GM19099 (cell line): Measurements from ENCODE around the gene HMGCLL1.

Experiments used
- POLR2A ChIP-seq: IDR thresholded peaks from 3 replicates; pipeline ENCODE4 v1.6.1; 2011; ENCODE audit warnings: low read depth; ENCODE audit not compliant: insufficient read length; ENCODE audit errors: extremely low read depth

The HMGCLL1 gene

DNA sequence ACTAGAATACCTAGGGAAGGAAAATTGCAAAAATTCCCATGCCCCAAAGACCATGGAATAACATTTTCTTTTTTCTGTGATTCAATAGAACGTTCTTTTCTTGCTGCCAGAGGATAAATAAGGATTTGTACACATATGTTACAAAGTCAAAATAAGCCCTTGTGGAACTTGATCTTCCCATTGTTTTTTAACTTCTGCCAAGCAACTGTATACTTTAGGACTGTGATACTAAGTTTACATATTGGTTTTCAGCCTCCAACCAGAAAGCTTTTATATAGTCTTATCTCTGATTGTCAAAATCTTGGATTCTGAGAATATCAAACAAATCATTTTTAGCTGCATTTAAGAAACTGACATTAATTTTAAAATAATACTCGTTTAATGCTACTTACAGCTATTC, 84.6 kb downstream of the HMGCLL1 start:
- no peak for TF ChIP-seq POLR2A

DNA sequence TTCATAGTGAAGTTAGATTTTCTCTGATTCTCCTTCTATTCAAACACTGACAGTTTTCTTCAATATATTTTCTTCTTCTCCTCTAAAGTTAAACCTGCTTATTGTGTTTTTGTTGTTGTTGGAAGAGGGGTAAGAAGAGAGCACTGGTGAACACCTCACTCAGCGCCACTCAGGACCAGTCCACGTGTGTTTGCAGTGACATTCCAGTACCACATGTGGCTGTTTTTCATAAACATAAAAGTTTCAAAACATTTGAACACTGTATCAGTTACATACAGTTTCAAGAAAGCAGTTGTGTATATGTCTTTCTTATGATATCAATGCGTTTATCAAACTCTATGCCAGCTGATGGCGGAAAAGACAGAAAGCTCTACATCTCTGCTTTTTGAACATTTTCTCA, 86.7 kb downstream of the HMGCLL1 start:
- no peak for TF ChIP-seq POLR2A

- TF ChIP-seq POLR2A: no peak
Observed at GRCh38 chr6:55490871-55491270, 88.1 kb downstream of the HMGCLL1 start.

GRCh38 chr6:55474382-55474781, 104.6 kb downstream of the HMGCLL1 start:
- TF ChIP-seq POLR2A: no peak

DNA sequence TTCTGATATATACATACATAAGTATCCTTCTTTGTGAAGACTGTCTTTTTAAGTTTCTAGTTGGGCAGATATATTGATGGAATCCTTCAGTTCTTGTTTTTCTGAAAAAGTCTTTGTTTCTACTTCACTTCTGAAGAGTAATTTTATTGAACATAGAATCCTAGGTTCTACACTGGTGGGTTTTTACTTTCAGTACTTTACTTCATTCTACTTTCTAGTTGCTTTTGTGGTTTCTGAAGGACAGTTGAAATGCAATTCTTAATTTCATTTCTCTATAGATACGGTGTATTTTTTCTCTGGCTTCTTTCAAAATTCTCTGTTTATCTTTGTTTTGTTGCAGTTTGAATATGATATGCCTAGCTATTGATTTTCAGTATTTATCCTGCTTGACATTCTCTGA, 105.3 kb downstream of the HMGCLL1 start:
- TF ChIP-seq POLR2A: no peak

DNA sequence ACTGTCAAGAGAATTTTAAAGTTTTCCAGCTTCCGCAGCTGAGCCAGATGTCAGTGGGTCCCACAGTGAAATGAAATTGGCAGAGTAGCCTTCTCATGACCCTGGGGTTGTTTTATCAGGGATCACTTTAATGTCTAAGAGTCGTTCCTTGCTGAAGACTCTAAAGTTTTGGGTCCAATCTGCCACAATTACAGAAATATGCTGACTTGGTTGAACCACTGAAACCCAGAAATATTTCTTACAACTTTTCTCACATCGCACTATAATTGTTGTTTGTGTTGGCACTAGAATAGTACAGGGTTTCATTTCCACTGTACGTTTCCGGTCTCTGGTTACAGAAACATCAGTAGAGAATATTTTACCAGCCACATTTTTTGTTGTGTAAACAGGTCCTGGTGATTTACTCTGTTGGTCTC, 109.0 kb downstream of the HMGCLL1 start:
- TF ChIP-seq POLR2A: no peak

- no peak for TF ChIP-seq POLR2A
Observed at GRCh38 chr6:55456016-55456415, 123.0 kb downstream of the HMGCLL1 start.

GRCh38 chr6:55450005-55450404, 129.0 kb downstream of the HMGCLL1 start:
- TF ChIP-seq POLR2A: no peak

GRCh38 chr6:55449225-55449624, 129.8 kb downstream of the HMGCLL1 start:
- no peak for TF ChIP-seq POLR2A

GRCh38 chr6:55448451-55448850, 130.5 kb downstream of the HMGCLL1 start:
- no peak for TF ChIP-seq POLR2A

- TF ChIP-seq POLR2A: no peak
Observed at GRCh38 chr6:55447891-55448290, 131.1 kb downstream of the HMGCLL1 start.

DNA sequence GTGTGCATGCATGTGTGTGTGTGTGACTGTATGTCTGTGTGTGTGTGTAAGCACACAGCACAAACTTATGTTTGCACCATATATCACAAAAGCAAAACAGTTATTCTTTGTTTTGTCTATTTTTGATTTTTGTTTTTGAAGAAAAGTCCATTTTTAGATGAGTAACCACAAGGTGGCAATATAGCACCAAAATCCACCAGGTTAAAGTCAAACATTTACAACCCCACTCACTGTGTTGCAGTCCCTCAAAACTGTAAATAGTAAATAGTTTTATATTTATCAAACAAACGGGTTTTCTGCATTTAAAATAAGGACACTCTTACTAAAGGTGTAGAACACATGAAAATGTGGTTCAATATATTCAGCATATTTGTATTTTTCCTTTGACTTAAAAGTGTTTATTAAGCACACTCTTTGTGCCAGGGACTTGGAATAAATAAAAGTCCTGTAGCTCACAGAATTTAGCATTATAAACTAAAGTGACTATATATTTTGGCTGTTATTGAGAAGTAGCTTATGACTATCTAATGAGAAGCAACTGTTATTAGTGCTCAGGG, 133.3 kb downstream of the HMGCLL1 start:
- no peak for TF ChIP-seq POLR2A

DNA sequence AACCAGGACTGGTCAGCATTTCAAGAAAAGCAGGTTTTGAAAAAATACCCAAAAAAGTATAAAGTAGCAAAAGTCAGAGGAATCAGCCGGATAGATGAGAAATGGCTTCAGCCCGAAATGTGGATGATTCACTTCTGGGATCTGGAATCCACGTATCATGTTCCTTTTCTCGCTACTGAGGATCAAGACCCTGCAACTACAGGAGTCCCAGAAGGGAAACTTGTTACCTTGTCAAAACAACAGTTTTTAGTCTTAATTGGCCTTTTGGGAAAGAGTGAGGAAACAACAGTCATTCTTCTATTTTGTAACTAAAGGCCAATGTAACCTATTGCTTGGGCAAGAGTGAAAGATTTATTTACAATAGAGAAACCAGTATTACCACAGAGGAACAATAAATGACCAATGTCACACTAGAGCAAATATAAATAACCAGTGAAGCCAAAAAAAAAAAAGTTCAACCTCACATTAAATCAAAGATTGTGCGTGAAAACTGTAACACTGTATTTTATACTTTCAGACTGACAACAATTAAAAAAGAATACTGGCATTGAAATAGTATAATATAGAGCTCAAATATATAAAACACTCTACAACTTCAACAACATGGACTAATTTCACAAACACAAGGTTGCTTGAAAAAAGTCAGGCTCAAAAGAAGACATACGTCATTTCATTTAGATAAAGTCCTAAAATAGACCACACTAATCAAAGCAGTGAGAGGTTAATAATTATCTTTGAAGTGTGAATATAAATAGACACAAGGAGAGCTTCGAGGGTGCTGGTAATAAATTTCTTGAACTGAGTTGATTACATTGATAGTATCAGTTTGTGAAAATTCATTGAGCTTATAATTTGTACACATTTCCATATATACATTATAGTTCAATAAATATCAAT, 135.5 kb downstream of the HMGCLL1 start:
- no peak for TF ChIP-seq POLR2A

DNA sequence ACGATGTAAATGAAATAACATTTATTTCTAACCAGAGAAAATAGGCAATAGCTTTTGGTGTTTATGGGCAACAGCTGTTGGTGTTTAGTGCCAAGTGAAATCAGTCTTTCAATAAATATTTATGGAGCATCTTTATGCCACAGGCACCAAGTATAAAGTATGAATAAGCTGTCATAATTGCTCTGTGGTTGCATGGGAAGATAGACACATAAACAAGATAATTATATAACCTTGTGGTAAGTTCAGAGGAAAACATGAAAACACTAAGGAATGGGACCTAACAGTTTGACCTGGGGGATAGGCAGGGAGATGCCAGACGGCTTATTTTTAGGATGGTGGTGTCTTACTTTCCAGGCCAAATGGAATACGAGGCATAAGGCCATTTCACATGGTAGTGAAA, 140.8 kb downstream of the HMGCLL1 start:
- no peak for TF ChIP-seq POLR2A

DNA sequence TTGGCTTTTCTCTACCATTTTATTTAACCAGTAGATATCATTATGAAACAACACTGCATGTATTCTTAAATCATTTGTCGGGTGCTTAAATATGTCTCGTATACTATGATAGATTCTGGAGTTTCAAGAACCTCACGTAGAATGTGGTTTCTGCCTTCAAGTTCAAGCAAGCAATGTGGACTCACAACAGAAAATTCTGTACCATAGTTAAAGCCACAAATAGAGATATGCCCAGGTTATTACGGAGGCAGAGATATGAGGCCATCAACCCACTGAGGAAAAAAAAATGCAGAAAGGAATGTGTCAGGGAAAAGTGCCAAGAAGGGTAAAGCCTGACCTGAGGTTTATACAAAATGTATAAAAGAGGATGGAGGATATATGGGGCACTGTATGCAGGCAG, 141.9 kb downstream of the HMGCLL1 start:
- no peak for TF ChIP-seq POLR2A

- no peak for TF ChIP-seq POLR2A
Observed at GRCh38 chr6:55433446-55434130, 145.4 kb downstream of the HMGCLL1 start.
